ENCODE data around the gene GGCT.

The GGCT gene

DNA sequence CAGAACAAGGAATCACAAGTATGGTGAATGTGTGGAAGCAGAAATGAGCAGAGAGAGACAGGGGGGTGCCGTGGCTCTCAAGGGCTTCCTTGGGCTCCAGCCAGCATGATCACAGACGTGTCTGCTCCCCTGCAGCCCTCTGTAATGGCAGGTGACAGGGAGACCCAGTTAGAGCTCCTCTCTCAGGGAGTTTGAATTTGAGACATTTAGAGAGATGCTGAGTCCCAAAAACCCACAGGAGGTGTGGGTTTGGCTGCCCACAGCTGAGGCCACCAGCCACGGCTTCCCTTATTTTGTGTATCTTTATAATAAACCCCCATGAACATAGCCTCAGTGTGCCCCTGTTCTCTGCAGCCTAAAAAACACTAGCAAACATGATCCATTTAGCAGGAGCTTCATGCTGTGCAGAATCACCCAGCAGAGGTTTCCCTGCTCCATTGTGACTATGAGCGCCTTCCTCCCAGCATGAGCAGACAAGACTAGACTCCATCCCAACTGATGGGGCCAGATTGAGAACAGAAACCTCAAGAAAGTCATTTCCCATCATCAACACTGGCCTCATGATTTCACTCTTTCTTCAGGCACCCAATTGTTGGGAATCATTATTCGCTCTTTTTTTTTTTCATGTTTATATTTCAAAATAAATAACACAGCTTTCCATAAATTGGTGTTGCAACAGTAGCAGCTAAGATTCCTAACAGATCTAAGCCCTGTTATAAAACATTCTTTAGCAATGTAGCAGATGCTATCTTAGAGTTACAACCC is 39.4 kb downstream of the GGCT start:
- intact Hi-C loops (cut with DNase I) = no loop called here

DNA sequence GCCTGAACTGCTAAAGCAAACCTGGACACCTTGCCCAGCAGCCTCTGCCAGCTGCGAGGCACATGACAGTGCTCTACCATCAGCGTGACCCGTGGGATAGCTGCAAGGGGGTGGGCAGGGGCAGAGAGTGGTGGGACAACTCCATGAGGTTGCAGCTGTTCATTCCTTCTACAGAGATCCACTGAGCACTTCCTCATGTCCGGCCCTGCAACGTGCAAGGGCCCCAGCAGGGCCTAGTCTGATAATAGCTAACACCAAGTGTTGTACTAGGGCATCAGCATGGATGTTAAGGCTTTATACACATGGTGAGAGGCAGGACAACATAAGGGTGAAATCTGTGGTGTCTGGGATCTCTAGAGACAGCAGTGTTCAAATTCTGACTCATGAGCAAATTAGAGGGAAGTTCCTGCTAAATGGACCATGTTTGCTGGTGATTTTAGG is 40.4 kb downstream of the GGCT start:
- intact Hi-C loops (cut with DNase I) = no loop called here
- no peak for DNase-seq

More for the DNA sequence above, 39.4 kb downstream of the GGCT start:
- no peak for DNase-seq

DNA sequence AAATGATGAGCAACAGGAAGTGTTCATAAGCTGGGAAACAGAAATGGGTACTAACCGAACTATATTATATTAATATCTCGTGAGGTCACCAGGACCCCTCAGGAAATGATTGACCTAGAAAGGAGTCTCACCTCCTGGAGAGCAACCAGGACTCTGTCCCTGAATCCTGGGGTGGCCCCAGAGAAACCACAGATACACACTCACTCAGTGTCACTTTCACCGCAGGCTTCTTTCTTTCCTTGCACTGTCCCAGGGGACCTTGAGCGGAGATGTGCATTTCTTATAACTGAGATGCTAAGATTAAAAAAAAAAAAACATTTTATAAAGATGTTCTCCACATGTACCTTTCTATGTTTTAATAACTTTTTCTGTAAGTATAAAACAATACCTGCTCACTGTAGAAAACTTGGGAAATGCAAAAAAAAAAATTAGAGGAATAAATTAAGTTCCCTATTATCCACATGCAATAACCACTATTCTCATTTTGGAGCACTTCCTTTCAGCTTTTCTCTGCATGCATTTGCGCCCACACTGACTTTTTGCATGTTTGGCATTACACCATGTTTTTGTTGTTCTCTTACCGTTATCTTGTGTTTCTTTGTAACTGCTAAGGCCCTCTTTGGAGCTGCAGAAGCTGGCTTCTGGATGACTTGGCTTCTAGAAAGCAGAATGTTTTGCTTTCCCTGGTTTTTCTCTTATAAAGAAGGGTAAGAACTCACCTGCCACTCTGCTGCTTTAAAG is 41.1 kb downstream of the GGCT start:
- intact Hi-C loops (cut with DNase I) = no loop called here
- no peak for DNase-seq

DNA sequence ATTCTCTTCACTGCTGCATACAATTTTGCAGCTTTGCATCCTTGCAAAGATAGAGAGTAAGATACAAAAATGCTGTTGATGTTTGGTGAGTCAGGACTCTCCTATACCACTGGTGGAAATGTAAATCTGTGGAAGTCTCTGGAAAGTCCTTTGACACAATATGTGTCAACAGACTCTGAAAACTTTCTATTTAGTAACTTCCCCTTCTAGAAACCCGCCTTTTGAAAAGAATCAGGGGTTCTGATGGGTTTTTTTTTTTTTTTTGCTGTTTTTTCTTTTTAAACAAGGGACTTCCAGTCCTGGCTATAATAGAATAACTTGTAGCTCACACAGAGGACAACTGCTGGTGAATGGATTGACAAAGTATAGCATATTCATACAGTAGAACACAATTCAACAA is 42.5 kb downstream of the GGCT start:
- intact Hi-C loops (cut with DNase I) = no loop called here
- no peak for DNase-seq

DNA sequence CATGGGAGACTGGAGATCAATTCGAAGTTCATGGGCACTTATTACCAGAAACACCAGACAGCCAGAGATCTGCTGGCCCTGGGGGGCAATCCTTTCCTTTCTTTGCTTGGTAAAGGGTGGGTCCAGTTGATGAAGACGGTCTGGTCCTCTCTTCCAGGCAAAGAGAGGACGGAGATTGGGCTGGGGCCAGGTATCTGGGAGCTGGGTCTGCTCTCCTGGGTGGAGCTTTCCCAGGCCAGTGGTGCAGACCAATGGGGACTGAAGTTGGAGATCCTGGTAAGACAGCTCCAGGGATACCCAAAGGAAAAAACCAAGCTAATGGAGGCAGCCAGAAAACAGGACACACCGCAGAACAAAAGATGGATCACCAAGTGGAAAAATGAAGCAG is 44.4 kb downstream of the GGCT start:
- no peak for DNase-seq
- intact Hi-C loops (cut with DNase I) = no loop called here

DNA sequence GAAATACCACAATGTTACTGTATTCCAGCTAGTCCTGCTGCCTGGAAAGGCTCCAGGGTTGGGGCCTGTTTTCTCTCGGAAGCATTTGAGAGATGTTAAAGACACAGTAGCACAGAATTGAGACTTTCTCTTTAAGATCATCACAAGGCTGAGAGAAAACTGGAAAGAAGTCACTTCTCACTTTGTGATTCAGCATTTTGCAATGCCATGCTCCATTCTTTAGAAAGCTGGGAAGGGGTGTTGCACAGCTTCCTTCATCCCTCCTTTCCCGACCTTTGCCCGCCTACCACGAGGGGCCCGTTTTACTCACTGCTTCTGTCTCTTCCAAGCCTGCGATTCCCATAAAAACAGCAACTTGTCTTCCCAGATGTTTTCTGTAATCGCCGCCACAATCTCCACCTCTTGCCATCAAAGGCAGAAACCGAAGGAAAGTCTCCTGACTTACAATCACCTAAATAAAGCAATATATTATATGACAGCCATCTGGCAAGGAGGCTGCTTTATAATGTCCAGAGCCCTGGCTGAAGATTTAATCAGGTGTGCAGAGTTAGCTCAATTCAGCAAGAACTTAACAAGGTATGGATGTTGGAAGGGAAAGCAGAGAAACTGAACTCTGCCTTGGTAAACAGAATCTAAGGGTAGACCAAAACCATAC is 44.9 kb downstream of the GGCT start:
- intact Hi-C loops (cut with DNase I) = no loop called here
- no peak for DNase-seq

DNA sequence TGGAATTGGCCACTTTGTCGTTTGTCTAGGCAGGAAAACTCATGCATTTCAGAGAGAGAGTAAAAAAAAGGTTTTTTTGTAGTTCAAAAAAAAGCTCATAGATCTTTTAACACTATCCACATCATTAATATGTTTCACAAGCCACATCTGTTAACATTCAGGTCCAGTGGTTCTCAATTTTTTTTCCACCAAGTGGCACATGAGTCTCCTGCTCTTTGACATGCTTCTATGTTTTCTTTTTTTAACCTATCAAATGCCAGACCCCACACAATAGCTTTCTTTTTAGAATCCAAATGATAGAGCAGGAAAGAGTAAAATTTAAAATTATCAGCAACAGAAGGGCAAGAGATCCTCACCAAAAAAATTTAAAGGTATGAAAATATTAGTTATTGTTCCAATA is 46.3 kb downstream of the GGCT start:
- intact Hi-C loops (cut with DNase I) = no loop called here

DNA sequence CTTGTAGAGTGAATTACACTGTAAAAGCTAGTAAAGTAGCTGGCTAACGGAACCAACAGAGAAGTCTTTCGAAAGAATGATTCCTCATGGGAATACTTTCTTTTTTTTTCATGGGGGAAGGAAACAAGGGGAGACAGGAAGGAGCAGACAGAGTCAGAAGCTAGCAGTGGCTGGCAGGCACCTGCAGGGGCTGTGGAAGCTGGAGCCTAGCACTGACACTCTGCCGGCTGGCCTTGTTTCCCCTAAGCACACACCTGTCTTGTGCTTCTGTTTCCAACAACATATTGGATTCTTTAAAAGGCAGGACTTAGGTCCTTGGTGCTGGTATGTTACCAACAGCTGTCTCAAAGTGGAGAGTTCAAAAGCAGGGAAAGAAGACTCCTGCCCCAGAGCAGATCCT is 50.7 kb downstream of the GGCT start:
- peak in 1 of 10 donors; percentile 67 for DNase-seq
- intact Hi-C loops (cut with DNase I) = no loop called here

More for the DNA sequence above, 46.3 kb downstream of the GGCT start:
- DNase-seq = no peak

DNA sequence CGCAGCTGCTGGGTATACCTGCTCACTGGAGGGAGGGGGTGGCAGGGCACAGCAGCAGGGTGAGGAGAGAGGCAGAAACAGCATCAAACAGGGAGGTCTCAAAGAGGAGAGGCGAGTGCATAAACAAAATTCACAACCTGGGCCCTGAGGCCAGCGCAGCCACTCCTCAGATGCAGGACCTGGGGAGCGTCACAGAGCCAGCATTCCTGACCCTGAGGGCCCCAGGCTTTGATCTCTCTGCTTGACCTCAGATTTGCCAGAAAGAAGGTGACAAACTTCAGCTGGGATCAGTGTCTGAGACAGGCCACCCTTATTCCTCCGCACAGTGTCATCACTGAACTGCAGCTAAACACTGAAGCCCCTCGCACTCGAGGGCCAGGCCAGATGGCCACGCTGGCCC is 51.6 kb downstream of the GGCT start:
- intact Hi-C loops (cut with DNase I) = no loop called here

DNA sequence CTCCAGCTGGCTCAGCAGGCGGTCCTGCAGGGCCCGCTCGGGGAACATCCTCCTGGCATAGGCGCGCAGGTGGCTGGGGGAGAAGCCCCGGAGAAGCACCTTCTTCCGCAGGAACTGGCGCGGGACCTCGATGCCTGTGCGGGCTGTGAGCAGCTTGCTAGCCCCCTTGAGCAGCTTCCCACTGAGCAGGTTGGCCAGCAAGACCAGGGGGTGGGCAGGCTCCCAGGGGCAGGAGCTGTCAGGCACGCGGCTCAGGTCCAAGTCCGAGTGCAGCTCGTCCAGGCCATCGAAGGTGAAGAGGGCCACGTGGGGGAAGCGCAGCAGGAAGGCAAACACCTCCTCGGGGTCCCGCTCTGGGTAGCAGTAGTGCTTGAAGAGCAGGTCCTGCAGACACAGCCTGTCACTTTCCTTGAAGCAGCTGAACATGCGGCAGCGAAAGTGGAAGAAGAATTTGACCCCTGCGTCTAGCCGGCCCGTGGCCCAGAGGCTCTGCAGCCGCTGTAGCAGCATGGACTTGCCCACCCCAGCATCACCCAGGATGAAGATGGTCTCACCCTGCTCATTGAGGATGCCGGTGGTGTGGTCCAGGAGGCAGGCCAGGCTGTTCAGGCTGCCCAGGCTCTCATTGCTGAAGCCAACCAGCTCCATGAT is 52.2 kb downstream of the GGCT start:
- intact Hi-C loops (cut with DNase I) = no loop called here
- peak in 1 of 10 donors; percentile 79 for DNase-seq

More for the DNA sequence above, 51.6 kb downstream of the GGCT start:
- DNase-seq = no peak

DNA sequence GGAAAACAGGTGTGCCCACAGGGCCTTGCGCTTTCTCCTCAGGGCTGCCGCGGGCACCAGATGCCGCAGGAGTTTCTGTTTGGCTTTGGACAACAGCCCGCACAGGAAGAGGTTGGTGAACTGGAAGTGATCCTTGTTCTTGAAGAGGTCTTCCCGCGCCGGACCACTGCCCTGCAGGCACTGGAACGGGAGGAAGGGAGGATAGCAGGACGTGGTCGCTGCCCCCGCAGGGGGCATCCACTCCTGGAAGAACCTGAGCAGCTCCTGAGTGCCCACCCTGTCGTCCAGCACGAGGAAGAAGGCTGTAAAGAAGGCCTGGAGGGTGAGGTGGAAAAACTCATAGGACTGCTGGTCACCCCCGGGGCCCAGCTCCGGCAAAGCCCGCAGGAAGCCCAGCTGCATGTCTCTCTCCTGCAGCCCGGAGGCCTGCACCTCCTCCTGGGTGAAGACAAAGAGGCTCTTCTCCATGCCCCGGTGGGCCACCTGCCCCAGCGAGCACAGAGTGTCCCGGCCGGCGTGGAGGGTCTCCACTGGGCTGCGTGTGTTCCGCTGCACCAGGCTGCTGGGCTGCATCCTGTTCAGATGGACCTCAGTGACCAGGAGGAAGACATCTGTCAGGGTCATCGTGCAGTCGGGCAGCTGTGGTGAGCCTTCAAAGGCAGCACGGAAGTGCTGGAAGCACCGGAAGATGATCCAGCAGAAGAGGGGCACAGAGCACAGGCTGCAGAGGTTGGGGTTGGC is 52.9 kb downstream of the GGCT start:
- intact Hi-C loops (cut with DNase I) = no loop called here
- no peak for DNase-seq

DNA sequence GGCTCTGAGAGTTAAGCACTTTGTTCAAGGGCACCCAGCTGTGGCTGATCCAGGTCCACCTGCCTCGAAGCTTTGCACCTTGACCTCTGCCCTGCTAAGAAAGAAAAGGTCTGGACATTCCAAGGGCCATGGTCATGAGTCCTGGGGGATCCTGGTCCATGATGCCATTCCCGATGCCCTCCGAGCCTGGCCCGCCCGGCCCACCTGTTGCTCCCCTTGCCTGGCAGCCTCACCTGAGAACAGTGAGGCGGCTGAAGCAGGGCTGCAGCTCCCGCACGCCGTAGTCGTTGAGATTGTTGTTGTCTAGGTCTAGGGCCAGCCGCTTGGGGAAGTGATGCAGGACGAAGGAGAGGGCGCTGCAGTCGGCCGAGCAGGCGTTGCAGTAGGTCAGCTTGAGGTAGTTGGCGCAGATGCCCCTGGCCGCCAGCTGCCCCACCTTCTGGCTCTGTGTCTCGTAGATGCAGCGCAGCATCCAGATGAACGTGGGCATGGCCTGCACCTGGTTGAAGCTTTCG is 53.6 kb downstream of the GGCT start:
- peak in 1 of 10 donors; percentile 71 for DNase-seq
- intact Hi-C loops (cut with DNase I) = no loop called here

DNA sequence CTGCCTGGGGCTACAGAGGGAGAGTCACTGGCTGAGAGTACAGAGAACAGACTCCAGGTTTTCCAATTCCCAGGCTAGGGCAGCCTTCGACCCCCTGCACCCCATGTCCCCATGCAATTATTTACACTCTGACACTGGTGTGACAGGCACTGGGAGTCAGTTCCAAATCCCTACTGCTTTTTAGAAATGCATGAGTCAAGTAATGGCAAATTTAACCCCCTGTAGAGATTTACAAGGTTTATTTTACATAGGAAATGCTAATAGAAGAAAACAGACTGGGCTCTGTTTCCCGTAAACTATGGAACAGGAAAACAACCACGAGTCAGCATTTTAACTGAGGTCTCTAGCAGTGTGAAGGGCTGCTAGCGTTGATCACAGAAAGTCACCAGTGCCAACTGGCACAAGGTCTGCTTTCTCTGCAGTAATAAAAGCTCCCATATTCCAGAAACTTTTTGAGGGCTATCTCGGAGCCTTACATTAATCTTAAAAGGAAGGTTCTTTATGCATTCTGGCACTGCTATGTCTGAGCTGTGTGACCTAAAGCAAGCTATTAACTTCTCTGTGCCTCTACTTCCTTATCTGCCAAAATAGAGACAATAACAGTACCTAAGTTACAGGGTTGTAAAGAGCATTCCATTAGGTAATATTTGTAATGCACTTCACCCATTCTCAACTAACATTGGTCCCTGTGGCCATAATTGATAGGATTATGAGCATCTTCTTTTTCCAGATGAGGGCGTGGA is 54.2 kb downstream of the GGCT start:
- no peak for DNase-seq
- intact Hi-C loops (cut with DNase I) = no loop called here

DNA sequence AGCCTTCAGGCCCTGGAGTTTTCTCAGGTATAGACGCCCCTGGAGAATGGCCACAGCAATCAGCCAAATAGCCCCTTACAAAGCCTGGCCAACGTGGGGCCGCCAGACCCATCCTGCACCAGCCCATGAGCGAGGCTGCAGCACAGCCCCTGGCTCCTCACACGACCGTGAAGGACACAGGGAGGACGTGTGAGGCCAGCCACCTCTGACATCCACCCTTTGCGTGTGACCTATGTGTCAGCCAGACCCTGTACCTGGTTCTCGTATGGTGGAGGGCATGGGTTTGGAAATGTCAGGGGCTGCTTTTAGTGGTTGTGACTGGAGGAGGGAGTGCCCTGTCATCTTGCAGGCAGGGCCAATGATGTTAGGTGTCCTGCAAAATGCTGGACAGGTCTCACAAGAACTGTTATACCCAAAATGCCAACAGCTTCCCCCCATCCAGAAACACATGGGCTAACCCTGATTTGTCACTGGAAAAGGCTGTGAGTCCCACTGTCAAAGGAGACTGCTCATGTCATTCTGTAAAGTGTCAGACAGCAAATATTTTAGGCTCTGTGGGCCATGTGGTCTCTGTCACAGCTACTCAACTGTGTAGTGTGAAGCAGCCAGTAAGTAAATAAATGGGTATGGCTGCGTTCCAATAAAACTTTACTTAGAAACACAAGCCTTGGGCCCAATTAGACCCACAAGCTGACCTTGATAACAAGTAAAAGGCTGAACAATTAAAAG is 56.0 kb downstream of the GGCT start:
- intact Hi-C loops (cut with DNase I) = no loop called here
- DNase-seq = no peak

DNA sequence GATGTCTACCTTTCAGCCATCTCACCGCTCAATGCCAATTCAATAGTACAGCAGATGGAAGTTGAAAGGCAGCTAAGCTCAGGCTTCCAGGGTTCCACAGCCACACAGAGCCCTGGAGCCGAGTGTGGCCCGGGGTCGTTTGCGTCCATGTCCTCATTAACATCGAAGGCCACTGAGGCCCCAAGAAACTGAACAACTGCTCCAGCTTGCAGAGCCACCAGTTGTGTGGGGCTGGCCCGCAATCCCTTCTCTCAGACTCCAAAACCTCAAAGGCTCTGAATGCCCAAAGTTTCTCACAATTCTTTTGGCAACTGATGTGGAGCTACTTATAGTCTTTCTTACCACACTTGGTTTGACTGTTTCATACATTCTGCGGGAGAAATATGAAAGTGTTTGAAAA is 57.2 kb downstream of the GGCT start:
- intact Hi-C loops (cut with DNase I) = no loop called here
- DNase-seq = no peak
